G401 (cell line): ENCODE data around the gene ATP12A. TPM values are rescaled to one million over a fixed set of nuclear protein-coding genes. Genes with fewer than 3 reads are reported as not detected.
A peak's percentile ranks its signal among the peaks of the same experiment; 100 is the strongest.

Source experiments
- DNase-seq: peaks from one replicate; pipeline ENCODE4 v3.0.0-alpha.2; 2015; ENCODE audit warnings: low spot score
- in situ Hi-C: cut with HindIII; loops from 2 replicates; pipeline ENCODE4 v1.10.0; 2016; ENCODE audit warnings: low sequenced_read_pairs, mixed read lengths
- total RNA-seq: library from RNA; depleted of rRNA; stranded (reverse); fragments of >200 nt; shearing (Covaris generic); gene quantifications from 2 replicates; pipeline ENCODE4 v1.2.3, GENCODE V29; 2014; rRNA removed

ATP12A gene
- not detected in 2 replicates for total RNA-seq

DNA sequence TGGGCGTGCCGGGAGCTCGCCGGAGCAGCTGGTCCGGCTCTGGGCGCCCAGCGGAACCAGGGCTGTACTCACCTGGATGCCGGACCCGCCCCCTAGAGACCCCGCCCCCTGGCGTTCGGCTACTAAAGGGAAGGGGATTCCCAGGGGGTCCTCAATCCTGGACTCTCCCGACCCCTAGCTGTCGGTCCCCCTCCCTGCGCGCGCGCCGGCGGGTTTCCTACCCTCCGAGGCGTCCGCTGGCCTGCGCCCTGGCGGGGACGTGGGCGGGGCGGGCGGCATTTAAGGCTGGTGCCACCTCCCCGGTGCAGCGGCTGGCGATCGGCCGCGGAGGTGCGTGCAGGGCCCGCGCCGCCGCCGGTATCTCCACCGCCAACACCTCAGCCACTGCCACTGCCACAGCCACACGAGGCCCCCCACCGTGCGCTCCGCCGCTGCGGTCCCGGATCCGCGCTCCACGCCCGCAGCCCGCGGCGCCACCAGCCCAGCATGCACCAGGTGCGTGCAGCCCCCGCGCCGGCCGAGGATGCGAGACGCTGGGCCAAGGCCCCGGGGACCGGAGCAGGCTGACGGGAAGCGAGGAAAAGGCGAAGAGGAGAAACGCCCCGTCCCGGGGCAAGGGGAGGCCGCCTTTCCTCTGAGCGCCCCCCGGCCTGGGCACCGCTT, at the start of gene ATP12A:
Gene ATP12A (plus strand): TSS at position 151 of the 663 bp plus-strand sequence. CDS start 336 bp downstream, at position 487.
- no peak for DNase-seq
- in situ Hi-C loops: no loop called here

DNA sequence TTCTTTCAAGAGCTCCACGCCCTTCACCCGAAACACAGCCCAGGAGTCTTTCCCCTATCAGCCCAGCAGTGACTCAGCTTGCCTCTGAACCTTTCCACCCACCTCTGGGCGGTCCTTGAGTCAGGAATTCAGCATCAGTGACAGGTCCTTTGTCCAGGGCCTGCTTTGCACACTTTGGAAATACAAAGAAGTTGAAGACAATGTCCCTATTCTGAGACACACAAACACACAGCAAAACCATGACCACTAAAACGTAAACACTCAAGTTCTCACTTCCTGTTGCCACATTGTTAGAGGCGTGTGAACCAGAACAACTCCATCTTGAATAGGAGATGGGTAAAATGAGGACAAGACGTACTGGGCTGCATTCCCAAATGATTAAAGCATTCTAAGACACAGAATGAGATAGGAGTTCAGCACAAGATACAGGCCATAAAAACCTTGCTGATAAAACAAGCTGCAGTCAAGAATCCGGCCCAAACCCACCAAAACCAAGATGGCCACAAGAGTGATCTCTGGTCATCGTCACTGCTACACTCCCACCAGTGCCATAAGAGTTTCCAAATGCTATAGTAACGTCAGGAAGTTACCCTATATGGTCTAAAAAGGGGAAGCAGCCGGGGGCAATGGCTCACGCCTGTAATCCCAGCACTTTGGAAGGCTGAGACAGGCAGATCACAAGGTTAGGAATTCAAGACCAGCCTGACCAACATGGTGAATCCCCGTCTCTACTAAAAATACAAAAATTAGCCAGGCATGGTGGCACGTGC, 49.2 kb upstream of the ATP12A start:
- in situ Hi-C loops: no loop called here
- no peak for DNase-seq

DNA sequence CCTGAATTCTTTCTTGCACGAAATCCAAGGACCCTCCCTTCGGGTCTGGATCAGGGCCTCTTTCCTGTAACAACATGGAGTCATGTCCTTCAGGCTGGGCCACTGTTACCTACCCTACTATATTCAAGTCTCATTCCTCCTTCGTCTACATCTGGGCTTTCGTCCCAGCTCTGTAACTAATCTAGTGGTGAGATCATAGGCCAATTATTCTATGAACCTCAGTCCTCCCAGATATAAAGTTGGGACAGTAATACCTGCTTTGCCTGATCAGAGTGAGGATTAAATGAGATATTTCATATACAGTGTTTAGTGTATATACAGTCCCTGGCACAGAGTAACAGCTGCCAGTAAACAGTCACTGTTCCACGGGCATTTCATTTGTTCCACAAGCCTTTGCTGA, 48.3 kb upstream of the ATP12A start:
- DNase-seq: no peak
- in situ Hi-C loops: no loop called here

DNA sequence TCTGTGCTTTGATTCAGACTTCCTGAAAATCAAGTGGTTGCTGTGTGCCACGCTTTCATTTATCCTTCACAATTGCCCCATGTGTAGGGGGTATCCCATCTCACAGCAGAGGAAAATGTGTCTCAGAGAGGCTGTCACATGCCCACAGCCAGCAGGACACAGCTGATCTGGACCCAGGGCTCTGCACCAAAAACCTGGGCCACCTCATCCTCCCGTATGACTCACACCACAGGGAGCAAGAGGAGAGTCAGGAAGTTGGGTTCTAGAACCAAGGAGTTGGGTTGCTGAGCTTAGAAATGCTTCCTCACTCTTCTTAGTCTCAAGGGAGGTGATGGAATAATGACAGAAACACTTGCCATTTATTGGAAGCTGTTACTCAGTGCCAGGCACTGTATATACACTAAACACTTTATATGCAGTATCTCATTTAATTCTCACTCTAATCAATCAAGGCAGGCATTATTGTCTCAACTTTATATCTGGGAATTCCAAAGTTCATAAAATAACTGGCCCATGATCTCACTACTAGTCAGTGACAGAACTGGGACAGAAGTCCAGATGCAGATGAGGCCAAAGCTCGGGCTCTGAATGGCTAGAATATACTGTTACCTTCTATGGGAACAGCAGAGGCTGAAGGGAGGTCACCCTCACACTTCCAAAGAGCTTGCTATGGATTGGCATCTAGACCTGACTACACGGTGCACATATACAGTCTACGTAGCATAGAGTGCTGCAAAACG, 47.7 kb upstream of the ATP12A start:
- in situ Hi-C loops: no loop called here
- DNase-seq: no peak

DNA sequence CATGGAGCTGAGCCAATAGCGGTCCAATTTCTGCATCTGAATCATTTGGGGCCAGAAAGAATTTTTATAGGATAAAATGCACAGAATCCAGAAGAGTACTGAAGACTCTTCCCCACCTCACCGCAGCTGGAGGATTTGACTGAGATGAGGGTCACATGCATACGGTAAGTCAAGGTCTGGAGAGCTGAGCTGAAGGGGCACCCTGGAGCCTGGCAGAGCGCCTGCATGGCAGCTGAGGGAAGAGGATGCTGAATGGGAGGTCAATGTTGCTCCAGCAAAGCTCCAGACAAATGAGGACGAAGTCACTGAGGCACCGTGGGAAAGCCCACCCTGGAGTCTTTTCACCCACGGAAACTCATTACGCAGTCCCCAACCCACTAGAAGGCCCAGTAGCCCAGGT, 43.4 kb upstream of the ATP12A start:
- no peak for DNase-seq
- in situ Hi-C loops: no loop called here

DNA sequence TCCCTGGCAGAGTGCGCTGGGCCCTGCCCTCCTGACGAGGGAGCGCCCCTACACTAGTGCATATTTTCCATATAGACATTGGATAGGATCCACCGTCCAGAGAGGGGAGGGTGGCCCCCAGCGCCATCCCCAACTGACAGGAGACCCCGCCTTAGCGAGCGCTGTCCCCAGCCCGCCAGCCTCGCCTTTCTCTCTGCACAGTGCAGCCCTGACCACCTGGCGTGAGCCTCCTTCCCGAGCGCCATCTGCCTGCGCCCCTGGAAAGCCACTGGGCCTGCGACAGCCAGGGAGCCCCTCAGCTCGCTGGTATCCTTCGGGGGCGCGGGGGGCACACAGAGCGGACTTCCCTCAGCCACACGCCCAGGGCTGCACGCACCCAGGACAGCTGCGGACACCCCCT, 42.1 kb upstream of the ATP12A start:
- in situ Hi-C loops: no loop called here
- DNase-seq: no peak

DNA sequence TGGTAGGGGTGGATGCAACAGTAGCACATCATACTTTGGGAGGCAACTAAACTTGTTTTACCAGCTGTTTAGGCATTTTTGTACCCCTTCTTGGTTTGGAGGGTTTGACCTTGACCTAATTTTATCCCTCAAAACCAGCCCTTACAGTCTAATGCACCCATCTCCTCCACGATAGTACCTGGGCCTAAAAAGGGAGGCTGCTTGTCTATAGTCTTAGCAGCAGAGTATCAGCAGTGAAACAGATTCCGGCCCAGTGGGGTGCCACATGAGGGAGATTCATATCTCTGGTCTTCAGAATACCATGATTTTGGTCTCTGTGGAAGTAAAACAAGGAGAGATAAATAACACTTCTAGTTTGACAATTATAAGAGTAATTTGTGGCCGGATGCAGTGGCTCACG, 39.5 kb upstream of the ATP12A start:
- DNase-seq: no peak
- in situ Hi-C loops: no loop called here

DNA sequence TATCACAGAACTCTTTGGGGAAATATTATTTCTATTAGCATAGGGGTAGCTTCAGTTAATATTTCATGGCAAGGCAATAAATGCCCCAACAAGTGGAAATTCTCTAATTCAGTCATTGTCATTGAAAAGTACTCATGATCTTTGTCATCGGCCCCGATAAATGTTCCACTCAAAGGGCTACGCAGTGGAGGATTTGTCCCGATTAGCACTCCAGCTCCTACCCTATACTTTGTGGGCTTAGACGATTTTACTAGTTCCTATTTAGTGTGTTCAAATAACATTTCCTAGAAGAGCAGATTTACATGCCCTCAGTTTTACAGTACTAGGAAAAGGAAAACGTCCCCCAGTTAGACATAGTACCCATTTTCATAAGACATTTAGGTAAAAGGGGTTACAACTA, 38.0 kb upstream of the ATP12A start:
- no peak for DNase-seq
- in situ Hi-C loops: no loop called here

DNA sequence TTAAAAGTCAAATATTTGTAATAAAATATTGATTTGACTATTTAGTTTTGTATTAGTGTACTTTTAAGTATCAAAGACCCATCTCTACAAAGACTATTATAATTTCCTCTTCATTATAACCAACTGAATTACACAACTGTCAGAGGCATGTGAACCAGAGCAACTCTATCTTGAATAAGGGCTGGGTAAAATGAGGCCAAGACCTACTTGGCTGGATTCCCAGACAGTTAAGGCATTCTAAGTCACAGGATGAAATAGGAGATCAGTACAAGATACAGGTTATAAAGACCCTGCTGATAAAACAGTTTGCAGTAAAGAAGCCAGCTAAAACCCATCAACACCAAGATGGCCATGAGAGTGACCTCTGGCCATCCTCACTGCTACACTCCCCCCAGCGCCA, 36.2 kb upstream of the ATP12A start:
- in situ Hi-C loops: no loop called here
- peak; percentile 7 for DNase-seq

DNA sequence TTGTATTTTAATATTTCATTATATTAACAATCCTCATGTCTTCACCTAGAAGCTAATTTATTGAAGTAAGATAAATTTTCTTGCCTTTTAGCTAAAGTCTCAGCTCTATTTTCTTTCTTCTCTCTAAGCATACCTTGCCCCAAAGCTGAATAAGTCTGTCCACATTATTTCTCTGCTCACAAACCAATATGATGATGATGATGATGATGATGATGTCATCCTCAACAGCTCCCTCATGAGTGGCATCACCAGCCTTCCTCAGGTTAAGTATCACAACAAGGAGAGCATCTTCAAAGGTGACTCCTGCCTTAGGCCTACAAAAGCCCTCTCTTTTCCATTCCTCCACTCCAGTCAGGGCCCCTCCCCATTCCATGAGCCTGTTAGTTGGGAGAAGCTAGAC, 31.9 kb upstream of the ATP12A start:
- in situ Hi-C loops: no loop called here
- DNase-seq: no peak

DNA sequence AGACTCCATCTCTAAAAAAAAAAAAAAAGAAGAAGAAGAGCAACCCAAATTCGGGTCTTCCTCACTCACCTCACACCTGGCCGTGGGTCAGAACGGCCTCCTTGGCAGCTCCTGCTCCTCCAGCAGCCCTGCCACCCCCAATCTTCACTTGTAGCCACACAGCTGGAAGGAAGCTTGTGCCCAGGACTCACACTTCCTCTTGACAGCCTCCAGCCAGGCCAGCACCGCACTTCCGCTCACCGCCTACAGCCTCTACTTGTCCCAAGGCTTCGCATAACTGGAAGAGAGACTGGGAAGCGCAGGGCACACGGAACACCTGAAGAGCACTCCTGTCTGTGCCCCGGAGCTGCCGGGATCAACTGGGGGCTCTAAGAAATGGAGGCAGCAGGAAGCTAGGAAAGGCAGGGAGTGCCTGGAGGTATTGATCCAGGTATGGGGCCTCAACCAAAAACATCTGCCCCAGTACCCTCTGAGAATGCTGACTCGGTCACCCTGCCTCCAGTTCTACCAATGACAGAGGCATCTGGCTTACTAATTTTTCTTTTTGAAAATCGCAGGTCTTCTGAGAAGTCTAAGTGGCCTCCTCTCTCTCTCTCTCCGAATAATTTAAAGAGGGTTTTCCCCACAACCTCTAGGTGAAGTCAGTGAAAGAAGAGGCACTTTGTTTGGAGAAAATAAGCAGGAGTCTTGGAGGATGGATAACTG, 31.1 kb upstream of the ATP12A start:
- in situ Hi-C loops: no loop called here
- DNase-seq: no peak

DNA sequence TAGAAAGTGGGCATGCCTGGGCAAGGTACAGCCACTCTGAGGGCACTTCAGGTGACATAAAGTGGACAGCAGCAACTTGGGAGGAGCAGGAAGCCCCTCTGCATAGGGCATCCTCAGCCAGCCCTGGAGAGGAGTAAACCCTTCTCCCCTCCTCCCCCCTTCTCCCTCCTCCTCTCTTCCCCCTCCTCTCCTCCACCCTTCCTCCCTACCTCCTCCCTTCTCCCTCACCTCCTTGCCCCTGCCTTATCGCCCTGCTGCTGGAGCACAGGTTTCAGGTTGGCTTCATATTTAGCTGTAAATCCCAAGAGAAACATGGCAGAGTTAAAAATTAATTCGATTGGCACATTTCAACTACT, 30.5 kb upstream of the ATP12A start:
- in situ Hi-C loops: no loop called here
- no peak for DNase-seq

DNA sequence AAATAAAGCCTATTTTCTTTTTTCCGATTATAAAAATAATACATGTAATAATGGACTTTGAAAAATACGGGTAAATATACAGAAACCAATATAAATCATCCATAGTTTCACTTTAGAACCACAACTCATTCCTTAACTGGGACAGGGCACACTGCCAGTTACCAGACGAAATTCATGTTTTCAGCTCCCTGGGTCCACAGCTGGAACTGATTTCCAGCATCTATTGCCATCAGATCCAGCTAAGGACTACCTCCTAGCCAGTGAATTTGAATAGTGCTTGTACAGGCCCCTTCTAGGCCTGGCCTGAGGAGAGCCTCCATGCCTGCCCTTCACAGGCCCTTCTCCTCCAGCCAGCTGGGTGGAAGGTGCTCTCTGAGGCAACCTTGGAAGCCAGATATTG, 30.0 kb upstream of the ATP12A start:
- in situ Hi-C loops: no loop called here
- DNase-seq: no peak

DNA sequence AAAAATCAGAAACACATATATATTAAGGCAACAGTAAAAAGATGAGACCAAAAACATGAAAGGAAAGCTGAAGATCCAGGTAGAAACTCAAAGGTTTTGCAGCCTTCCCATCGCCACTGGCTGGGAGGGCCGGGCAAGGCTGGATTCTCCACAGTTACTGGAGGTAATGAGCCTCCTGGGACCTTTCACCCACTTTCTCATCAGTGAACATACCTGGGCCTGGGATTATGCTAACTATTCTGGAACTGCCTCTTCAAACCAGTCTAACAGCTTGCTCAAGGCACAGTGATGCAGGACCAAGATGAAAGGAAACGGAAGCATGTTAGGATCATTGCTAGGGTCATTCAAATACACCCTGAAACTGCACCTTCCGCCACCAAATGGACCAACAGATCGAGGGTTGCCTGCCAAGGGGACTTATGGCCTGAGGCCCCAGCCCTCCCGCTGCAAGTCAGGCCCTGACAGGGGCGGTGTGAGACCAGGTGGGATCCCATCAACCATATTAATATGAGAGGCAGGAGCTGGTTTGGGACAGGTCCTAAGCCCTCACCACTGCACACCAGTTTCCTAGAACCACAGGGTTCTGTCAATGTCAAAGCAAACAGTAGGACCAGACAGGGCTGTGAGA, 28.4 kb upstream of the ATP12A start:
- in situ Hi-C loops: no loop called here
- DNase-seq: no peak

DNA sequence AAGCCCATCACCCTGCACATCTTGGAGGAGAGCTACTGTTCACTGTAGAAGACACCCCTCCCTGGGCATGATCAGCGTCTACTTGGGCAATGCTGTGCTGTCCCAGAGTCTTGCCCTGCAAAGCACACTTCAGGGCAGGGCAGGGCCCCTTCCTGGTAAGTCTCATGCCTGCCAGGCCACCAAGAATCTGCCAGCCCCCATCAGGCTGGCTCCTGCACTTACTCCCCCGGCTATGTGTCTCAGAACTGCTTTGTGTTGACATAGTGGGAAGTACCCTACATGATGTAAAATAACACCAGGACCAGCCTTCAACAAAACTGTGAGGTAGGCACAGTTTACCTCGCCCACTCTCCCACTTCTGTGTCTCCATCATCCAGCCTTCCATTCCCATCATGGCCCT, 27.8 kb upstream of the ATP12A start:
- DNase-seq: no peak
- in situ Hi-C loops: no loop called here

DNA sequence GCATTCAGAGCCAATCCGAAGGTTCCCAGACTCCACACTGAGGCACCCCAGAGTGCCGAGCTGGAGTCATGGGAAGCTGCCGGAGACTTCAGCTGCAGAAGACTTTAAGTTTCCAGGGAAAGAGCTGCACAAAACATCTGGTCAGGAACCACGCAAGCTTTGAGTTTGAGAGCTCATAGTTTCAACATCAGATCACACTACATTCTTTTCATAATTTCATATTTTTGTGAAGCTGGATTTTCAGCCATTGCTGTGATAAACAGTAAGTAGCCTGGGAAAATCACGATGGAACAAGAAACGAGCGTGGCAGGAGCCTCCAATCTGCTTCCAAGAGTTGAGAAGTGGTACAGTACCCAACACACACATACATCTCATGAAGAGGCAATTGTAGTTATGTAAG, 25.5 kb upstream of the ATP12A start:
- in situ Hi-C loops: no loop called here
- DNase-seq: no peak

DNA sequence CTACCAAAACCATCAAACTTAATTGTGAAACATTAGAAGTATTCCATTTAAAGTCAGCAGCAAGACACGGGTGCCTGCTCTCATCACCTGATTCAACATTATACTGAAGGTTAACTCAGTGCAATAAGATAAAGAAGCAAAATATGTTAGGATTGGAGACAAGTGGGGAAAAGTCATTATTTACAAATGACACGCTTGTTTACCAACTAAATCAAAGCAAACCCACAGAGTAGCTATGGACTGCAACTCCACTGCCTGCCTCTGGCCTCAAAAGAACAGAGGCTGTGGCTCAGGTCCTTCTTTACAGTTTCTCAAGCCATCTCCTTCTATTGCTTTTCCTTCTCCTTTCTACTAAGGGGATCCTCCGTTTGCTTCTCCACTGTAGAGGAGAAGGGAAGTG, 21.0 kb upstream of the ATP12A start:
- no peak for DNase-seq
- in situ Hi-C loops: no loop called here

DNA sequence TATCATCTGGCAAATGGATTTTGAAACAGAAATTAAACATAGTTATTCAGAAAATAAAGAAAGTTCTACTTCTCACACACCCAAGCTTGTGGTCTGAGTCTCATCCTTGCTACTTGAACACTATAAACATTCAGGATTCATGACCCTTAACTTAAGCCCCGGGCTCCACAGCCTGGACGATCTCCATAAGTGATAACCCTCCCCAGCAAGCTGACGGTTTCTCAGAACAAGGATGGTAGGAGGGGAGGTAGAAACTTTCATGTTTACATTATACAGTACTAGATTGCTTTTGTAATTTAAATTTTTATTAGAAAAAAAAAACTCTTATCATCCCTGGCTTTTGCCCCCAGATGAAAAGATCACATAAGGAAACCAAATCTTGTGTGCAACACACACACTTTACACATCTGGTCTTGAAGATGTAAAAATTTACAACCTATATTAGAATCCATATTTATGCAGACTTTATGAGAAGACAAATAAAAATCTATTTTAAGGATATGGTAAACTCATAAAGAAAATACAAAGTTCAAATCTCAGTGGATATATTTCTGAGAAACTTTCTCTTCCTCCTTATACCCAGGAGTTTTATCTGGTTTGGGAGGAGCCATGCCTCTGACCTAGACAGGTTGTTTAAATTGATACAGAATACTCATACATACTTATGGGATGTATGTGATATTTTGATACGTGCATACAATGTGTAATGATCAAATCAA, 20.0 kb upstream of the ATP12A start:
- no peak for DNase-seq
- in situ Hi-C loops: no loop called here

DNA sequence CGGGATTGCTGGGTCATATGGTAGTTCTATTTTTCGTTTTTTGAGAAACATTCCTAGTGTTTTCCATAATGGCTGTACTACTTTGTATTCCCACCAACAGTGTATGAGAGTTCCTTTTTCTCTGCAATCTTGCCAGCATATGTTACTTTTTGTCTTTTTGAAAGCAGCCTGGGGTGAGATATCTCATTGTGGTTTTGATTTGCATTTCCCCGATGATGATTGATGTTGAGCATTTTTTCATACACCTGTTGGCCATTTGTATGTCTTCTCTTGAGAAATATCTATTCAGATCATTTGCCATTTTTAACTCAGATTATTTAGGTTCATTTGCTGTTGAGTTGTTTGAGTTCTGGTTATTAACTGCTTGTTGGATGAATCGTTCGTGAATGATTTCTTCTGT, 18.5 kb upstream of the ATP12A start:
- in situ Hi-C loops: no loop called here
- no peak for DNase-seq
